ENCODE results near the gene CCDC102A.

The CCDC102A gene

DNA sequence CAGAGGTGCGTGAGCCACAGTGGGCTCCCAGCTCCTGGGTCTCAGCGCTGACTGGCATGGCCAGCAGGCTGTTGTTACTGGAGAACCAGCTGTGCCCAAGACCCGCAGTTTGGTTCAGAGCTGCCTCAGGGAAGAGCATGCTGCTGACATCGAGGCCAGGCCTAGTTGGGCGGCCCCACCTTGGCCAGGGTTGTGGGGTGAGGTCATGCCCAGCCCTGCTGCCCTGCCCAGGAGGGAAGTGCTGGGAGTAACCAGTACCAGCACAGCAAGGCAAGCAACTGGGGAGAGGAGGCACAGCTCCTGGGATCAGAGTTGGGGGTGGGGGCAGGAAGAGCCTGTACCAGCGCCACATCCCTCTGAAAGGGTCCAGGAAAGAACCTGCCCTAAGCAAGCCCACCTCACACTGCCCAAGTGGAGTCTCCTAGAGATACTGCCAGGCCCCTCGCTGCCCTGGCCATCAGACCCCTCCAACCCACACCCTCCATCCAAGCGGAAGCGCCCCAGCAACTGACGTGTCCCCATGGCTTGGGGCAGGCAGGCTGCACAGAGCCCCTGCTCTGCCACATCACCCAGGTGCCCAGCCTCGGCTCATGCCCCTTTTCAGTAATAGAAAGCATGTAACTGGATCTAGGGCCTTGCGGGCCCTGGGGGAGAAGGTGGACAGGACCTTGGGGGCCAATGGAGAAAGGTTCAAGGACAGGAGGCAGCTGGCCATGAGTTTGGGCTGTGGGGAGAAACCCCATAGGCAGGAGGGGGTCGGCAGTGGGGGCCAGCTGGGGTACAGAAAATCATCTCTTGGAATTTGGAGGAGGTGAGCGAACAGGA is 51.1 kb downstream of the CCDC102A start:
- Histone ChIP-seq H3K27ac (ENCODE audit: extremely low read depth, low read depth, low read length) (no peak overlapping the region), H3K4me3 (ENCODE audit: low read depth, low read length) (peak overlapping the region; percentile 65), H3K9me3 (ENCODE audit: control insufficient read depth, insufficient read depth, low read depth, low read length) (no peaks in the 10 kb centered on the region), H3K36me3 (ENCODE audit: control insufficient read depth in 2 of 2, insufficient read depth in 1 of 2, low read length in 2 of 2) (no peaks in the 10 kb centered on the region), H3K4me1 (ENCODE audit: control insufficient read depth, insufficient read depth, low read length) (no peaks in the 10 kb centered on the region)
- ChIA-PET CTCF (interaction anchor here (2.5 kb wide), 1 partner anchor 35 kb away, joined by 10 read pairs; no protein-coding TSS in a partner anchor), POLR2A (interaction anchor here (1.6 kb wide), 1 partner anchor 23 kb away, joined by 6 read pairs; the partner anchor contains the start of gene POLR2C)
- TF ChIP-seq ZNF341 (tag by site-specific recombination; IDR thresholded peaks at IDR 0.05; ENCODE audit: low read depth) (peak; percentile 59), ZNF585B (tag by site-specific recombination; IDR thresholded peaks at IDR 0.05) (no peak), ZNF707 (tag by site-specific recombination; IDR thresholded peaks at IDR 0.05) (no peak), KLF1 (tag by site-specific recombination; IDR thresholded peaks at IDR 0.05) (0 out of 2 replicates have a peak, but pooled peaks have one; percentile 45), MYNN (tag by site-specific recombination; IDR thresholded peaks at IDR 0.05; ENCODE audit: borderline replicate concordance) (no peak), SP3 (tag by site-specific recombination; IDR thresholded peaks at IDR 0.05) (0 out of 2 replicates have a peak, but pooled peaks have one; percentile 4)
- TF ChIP-seq, protein P1, sequence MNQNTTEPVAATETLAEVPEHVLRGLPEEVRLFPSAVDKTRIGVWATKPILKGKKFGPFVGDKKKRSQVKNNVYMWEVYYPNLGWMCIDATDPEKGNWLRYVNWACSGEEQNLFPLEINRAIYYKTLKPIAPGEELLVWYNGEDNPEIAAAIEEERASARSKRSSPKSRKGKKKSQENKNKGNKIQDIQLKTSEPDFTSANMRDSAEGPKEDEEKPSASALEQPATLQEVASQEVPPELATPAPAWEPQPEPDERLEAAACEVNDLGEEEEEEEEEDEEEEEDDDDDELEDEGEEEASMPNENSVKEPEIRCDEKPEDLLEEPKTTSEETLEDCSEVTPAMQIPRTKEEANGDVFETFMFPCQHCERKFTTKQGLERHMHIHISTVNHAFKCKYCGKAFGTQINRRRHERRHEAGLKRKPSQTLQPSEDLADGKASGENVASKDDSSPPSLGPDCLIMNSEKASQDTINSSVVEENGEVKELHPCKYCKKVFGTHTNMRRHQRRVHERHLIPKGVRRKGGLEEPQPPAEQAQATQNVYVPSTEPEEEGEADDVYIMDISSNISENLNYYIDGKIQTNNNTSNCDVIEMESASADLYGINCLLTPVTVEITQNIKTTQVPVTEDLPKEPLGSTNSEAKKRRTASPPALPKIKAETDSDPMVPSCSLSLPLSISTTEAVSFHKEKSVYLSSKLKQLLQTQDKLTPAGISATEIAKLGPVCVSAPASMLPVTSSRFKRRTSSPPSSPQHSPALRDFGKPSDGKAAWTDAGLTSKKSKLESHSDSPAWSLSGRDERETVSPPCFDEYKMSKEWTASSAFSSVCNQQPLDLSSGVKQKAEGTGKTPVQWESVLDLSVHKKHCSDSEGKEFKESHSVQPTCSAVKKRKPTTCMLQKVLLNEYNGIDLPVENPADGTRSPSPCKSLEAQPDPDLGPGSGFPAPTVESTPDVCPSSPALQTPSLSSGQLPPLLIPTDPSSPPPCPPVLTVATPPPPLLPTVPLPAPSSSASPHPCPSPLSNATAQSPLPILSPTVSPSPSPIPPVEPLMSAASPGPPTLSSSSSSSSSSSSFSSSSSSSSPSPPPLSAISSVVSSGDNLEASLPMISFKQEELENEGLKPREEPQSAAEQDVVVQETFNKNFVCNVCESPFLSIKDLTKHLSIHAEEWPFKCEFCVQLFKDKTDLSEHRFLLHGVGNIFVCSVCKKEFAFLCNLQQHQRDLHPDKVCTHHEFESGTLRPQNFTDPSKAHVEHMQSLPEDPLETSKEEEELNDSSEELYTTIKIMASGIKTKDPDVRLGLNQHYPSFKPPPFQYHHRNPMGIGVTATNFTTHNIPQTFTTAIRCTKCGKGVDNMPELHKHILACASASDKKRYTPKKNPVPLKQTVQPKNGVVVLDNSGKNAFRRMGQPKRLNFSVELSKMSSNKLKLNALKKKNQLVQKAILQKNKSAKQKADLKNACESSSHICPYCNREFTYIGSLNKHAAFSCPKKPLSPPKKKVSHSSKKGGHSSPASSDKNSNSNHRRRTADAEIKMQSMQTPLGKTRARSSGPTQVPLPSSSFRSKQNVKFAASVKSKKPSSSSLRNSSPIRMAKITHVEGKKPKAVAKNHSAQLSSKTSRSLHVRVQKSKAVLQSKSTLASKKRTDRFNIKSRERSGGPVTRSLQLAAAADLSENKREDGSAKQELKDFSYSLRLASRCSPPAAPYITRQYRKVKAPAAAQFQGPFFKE (tag by site-specific recombination; IDR thresholded peaks at IDR 0.05; ENCODE audit: borderline replicate concordance): no peak
- TF ChIP-seq, protein P2, sequence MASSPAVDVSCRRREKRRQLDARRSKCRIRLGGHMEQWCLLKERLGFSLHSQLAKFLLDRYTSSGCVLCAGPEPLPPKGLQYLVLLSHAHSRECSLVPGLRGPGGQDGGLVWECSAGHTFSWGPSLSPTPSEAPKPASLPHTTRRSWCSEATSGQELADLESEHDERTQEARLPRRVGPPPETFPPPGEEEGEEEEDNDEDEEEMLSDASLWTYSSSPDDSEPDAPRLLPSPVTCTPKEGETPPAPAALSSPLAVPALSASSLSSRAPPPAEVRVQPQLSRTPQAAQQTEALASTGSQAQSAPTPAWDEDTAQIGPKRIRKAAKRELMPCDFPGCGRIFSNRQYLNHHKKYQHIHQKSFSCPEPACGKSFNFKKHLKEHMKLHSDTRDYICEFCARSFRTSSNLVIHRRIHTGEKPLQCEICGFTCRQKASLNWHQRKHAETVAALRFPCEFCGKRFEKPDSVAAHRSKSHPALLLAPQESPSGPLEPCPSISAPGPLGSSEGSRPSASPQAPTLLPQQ (tag by site-specific recombination; IDR thresholded peaks at IDR 0.05): peak; percentile 75
- TF ChIP-seq, protein P3, sequence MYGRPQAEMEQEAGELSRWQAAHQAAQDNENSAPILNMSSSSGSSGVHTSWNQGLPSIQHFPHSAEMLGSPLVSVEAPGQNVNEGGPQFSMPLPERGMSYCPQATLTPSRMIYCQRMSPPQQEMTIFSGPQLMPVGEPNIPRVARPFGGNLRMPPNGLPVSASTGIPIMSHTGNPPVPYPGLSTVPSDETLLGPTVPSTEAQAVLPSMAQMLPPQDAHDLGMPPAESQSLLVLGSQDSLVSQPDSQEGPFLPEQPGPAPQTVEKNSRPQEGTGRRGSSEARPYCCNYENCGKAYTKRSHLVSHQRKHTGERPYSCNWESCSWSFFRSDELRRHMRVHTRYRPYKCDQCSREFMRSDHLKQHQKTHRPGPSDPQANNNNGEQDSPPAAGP (tag by site-specific recombination; IDR thresholded peaks at IDR 0.05): 0 out of 2 replicates have a peak, but pooled peaks have one; percentile 46

DNA sequence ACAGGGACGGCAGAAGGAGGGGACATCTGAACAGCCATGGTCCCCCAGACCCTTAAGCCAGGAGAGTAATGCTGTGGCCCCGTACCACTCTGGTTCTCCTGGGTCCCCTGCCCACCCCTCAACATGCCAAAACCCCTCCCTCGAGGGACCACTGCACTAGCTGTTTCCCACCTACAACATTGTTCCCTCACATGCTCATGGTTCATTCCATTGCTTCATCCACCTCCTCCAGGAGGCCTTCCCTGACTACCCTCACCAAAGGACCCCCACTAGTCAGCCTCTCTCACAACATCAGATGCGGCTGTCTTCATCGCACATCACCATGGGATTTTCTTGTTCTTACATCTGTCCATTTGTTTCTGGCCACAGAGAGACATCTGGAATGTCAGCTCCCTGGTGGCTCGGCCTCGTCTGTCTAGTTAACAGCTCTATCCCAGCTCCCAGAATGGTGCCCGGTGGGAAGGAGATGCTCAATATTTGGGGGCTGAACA is 51.8 kb downstream of the CCDC102A start:
- H3K9me3 ChIP-seq (ENCODE audit: control insufficient read depth, insufficient read depth, low read depth, low read length): no peaks in the 10 kb centered on the region
- H3K36me3 ChIP-seq (ENCODE audit: control insufficient read depth in 2 of 2, insufficient read depth in 1 of 2, low read length in 2 of 2): no peaks in the 10 kb centered on the region
- H3K27ac ChIP-seq (ENCODE audit: extremely low read depth, low read depth, low read length): no peak overlapping the region
- TF ChIP-seq, protein P4, sequence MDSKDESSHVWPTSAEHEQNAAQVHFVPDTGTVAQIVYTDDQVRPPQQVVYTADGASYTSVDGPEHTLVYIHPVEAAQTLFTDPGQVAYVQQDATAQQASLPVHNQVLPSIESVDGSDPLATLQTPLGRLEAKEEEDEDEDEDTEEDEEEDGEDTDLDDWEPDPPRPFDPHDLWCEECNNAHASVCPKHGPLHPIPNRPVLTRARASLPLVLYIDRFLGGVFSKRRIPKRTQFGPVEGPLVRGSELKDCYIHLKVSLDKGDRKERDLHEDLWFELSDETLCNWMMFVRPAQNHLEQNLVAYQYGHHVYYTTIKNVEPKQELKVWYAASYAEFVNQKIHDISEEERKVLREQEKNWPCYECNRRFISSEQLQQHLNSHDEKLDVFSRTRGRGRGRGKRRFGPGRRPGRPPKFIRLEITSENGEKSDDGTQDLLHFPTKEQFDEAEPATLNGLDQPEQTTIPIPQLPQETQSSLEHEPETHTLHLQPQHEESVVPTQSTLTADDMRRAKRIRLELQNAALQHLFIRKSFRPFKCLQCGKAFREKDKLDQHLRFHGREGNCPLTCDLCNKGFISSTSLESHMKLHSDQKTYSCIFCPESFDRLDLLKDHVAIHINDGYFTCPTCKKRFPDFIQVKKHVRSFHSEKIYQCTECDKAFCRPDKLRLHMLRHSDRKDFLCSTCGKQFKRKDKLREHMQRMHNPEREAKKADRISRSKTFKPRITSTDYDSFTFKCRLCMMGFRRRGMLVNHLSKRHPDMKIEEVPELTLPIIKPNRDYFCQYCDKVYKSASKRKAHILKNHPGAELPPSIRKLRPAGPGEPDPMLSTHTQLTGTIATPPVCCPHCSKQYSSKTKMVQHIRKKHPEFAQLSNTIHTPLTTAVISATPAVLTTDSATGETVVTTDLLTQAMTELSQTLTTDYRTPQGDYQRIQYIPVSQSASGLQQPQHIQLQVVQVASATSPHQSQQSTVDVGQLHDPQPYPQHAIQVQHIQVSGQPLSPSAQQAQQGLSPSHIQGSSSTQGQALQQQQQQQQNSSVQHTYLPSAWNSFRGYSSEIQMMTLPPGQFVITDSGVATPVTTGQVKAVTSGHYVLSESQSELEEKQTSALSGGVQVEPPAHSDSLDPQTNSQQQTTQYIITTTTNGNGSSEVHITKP (tag by site-specific recombination; IDR thresholded peaks at IDR 0.05): peak; percentile 67
- no peak for TF ChIP-seq ZNF138 (tag by site-specific recombination; IDR thresholded peaks at IDR 0.05; ENCODE audit: borderline replicate concordance)
- no peak for TF ChIP-seq MZF1 (tag by site-specific recombination; IDR thresholded peaks at IDR 0.05; ENCODE audit: borderline replicate concordance)
- CTCF ChIA-PET: interaction anchor here (2.5 kb wide), 1 partner anchor 35 kb away, joined by 10 read pairs; no protein-coding TSS in a partner anchor
- H3K4me1 ChIP-seq (ENCODE audit: control insufficient read depth, insufficient read depth, low read length): no peaks in the 10 kb centered on the region
- POLR2A ChIA-PET: interaction anchor here (1.6 kb wide), 1 partner anchor 22 kb away, joined by 6 read pairs; the partner anchor contains the start of gene POLR2C
- no peak overlapping the region for H3K4me3 ChIP-seq (ENCODE audit: low read depth, low read length)

All from HEK293 (cell line).